CD14-positive monocyte (primary cell): ENCODE data around the gene RPTOR. TPM values are rescaled to one million over a fixed set of nuclear protein-coding genes. Genes with fewer than 3 reads are reported as not detected.
A peak's percentile ranks its signal among the peaks of the same experiment; 100 is the strongest.

Experiments
- DNase-seq, 3 donors: peaks; one replicate each; pipeline ENCODE4 v3.0.0-alpha.2; 2011 to 2022
- H2AFZ ChIP-seq: 2 replicates; pipeline ENCODE4 v1.6.0; 2012; ENCODE audit warnings: mild to moderate bottlenecking, low read depth, low read length, inconsistent platforms; ENCODE audit not compliant: insufficient read depth, poor library complexity, severe bottlenecking
- H3K27ac ChIP-seq, 2 donors: 1 replicate in 1 of 2; 2 replicates in 1 of 2; pipeline ENCODE4 v1.5.1; 2012 to 2013; ENCODE audit warnings: low read length in 2 of 2, control low read depth in 1 of 2, inconsistent platforms in 1 of 2, low read depth in 1 of 2, mild to moderate bottlenecking in 1 of 2
- H3K27me3 ChIP-seq, 2 donors: one replicate each; pipeline versions ENCODE4 v1.6.0 to v1.6.1; 2011 to 2013; ENCODE audit warnings: low read length in 2 of 2; ENCODE audit not compliant: control insufficient read depth in 2 of 2, insufficient read depth in 2 of 2
- H3K36me3 ChIP-seq, 2 donors: replicated peaks in 1 of 2; 1 replicate in 1 of 2; 2 replicates in 1 of 2; pipeline versions ENCODE4 v1.5.1 to v1.6.1; 2012 to 2013; ENCODE audit warnings: low read length in 2 of 2, control low read depth in 1 of 2, inconsistent platforms in 1 of 2, mild to moderate bottlenecking in 1 of 2; ENCODE audit not compliant: insufficient read depth in 2 of 2, control insufficient read depth in 1 of 2
- H3K4me1 ChIP-seq, 2 donors: 1 replicate in 1 of 2; 2 replicates in 1 of 2; pipeline versions ENCODE4 v1.5.1 to v1.6.1; 2012 to 2013; ENCODE audit warnings: low read length in 2 of 2, control low read depth in 1 of 2, inconsistent platforms in 1 of 2, mild to moderate bottlenecking in 1 of 2, moderate library complexity in 1 of 2; ENCODE audit not compliant: insufficient read depth in 2 of 2, control insufficient read depth in 1 of 2
- H3K4me2 ChIP-seq: replicated peaks from 2 replicates; pipeline ENCODE3; 2012; ENCODE audit warnings: low read length, moderate library complexity, mild to moderate bottlenecking; ENCODE audit not compliant: poor library complexity, severe bottlenecking; ENCODE audit errors: extremely low read depth
- H3K4me3 ChIP-seq, 3 experiments: fragments of 200-600 bp in 1 of 3; sonication (generic) in 1 of 3; replicated peaks in 1 of 3; 1 replicate in 2 of 3; 2 replicates in 1 of 3; pipeline ENCODE4 v1.5.1; 2011 to 2013; ENCODE audit warnings: low read length in 3 of 3, mild to moderate bottlenecking in 3 of 3, control low read depth in 2 of 3, low read depth in 2 of 3, inconsistent platforms in 1 of 3, moderate library complexity in 1 of 3
- H3K79me2 ChIP-seq: 2 replicates; pipeline ENCODE4 v1.6.0; 2012; ENCODE audit warnings: mild to moderate bottlenecking, control low read depth, inconsistent platforms, low read length, moderate library complexity; ENCODE audit not compliant: insufficient read depth
- H3K9ac ChIP-seq: 2 replicates; pipeline ENCODE4 v1.6.0; 2017; ENCODE audit warnings: low read length, mild to moderate bottlenecking; ENCODE audit not compliant: insufficient read depth, poor library complexity, severe bottlenecking
- H3K9me3 ChIP-seq, 2 donors: replicated peaks in 1 of 2; 1 replicate in 1 of 2; 2 replicates in 1 of 2; pipeline versions ENCODE4 v1.5.1 to v1.6.1; 2012 to 2013; ENCODE audit warnings: low read length in 2 of 2, control low read depth in 1 of 2; ENCODE audit not compliant: control insufficient read depth in 1 of 2, insufficient read depth in 1 of 2
- H4K20me1 ChIP-seq: 2 replicates; pipeline ENCODE4 v1.6.0; 2012; ENCODE audit warnings: mild to moderate bottlenecking, low read length, control low read depth, moderate library complexity; ENCODE audit not compliant: insufficient read depth
- H3K27ac Mint-ChIP-seq, 7 donors: one replicate each; pipeline ENCODE4 v1.8.0; 2020; ENCODE audit warnings: mild to moderate bottlenecking in 7 of 7, mixed read lengths in 7 of 7, moderate library complexity in 6 of 7, inconsistent platforms in 2 of 7
- H3K27me3 Mint-ChIP-seq, 3 donors: one replicate each; pipeline ENCODE4 v1.8.0; 2021 to 2022; ENCODE audit warnings: low read depth in 3 of 3, mild to moderate bottlenecking in 3 of 3, mixed read lengths in 3 of 3, moderate library complexity in 3 of 3, inconsistent platforms in 1 of 3
- H3K36me3 Mint-ChIP-seq, 2 donors: one replicate each; pipeline ENCODE4 v1.8.0; 2020; ENCODE audit warnings: mixed read lengths in 2 of 2, inconsistent platforms in 1 of 2, mild to moderate bottlenecking in 1 of 2
- H3K4me1 Mint-ChIP-seq: one replicate; pipeline ENCODE4 v1.8.0; 2020; ENCODE audit warnings: mild to moderate bottlenecking, mixed read lengths
- H3K4me3 Mint-ChIP-seq, 2 donors: one replicate each; pipeline ENCODE4 v1.8.0; 2020; ENCODE audit warnings: mild to moderate bottlenecking in 2 of 2, mixed read lengths in 2 of 2, moderate library complexity in 1 of 2
- H3K9me3 Mint-ChIP-seq, 7 donors: one replicate each; pipeline ENCODE4 v1.8.0; 2020 to 2022; ENCODE audit warnings: mixed read lengths in 7 of 7, mild to moderate bottlenecking in 6 of 7, moderate library complexity in 6 of 7, inconsistent platforms in 2 of 7
- CTCF ChIP-seq: fragments of 200-600 bp; IDR thresholded peaks from one replicate; pipeline ENCODE4 v1.8.0; 2022; ENCODE audit warnings: antibody characterized with exemption, mild to moderate bottlenecking
- WGBS: methylation state at CpG from one replicate; pipeline ENCODE4 v1.1.5; 2013; ENCODE audit warnings: missing lambda C conversion rate; ENCODE audit not compliant: insufficient coverage; 5-methylcytosine and 5-hydroxymethylcytosine counted together
- intact Hi-C, 2 donors: fragments of 100-400 bp; cut with micrococcal nuclease; formaldehyde crosslinking; loops; one replicate each; pipeline versions ENCODE4 v1.15.0 to v1.15.1; 2023
- polyA plus RNA-seq, 3 donors: library from polyadenylated mRNA; depleted of rRNA in 1 of 3; unstranded in 2 of 3; stranded (reverse) in 1 of 3; fragments of 300-500 nt in 2 of 3; fragments of >200 nt in 1 of 3; fragmentation: Illumina TruSeq in 2 of 3; gene quantifications; 1 replicate in 2 of 3; 2 replicates in 1 of 3; pipeline ENCODE4 v1.2.3, GENCODE V29; 2012 to 2021

RPTOR gene
- polyA plus RNA-seq, 3 donors = 1.1 to 8.7 (median 2.6) TPM

GRCh38 chr17:80992948-80993624, 448.4 kb downstream of the RPTOR start:
- Histone ChIP-seq H3K79me2 (peaks cover 16% of the 10 kb centered on the region), H4K20me1 (peaks cover 19% of the 10 kb centered on the region), H3K27me3 (peaks cover 0 to 6% of the 10 kb centered on the region in 2 donors), H3K4me3 (peak overlapping the region in 2 of 3 experiments; percentile 52 to 84), H2AFZ (no peak overlapping the region), H3K27ac (no peak overlapping the region), H3K4me2 (peak overlapping the region; percentile 84), H3K9ac (peak overlapping the region; percentile 88), H3K4me1 (peaks cover 27 to 36% of the 10 kb centered on the region in 2 donors), H3K9me3 (no peaks in the 10 kb centered on the region), H3K36me3 (peaks cover 33 to 34% of the 10 kb centered on the region in 2 donors)
- Mint-ChIP-seq H3K9me3 (peaks cover 0 to 2% (median 0%) of the 10 kb centered on the region in 7 donors), H3K4me1 (peaks cover 25% of the 10 kb centered on the region), H3K27me3 (peaks cover 13 to 24% (median 15%) of the 10 kb centered on the region in 3 donors), H3K36me3 (peaks cover 33 to 41% of the 10 kb centered on the region in 2 donors), H3K4me3 (peak overlapping the region; percentile 75 to 80), H3K27ac (peak overlapping the region in 1 of 7 donors; percentile 76)
- intact Hi-C loops = no loop called here
- 79% methylated on average over 16 of the region's 18 CpGs for WGBS
- DNase-seq = peak in 1 of 3 donors; percentile 17
- TF ChIP-seq CTCF = no peak

- 99% methylated on average over 13 of the region's 13 CpGs for WGBS
- Mint-ChIP-seq H3K4me3 (no peak overlapping the region), H3K4me1 (peaks cover 14% of the 10 kb centered on the region), H3K27ac (peak overlapping the region in 2 of 7 donors; percentile 46 to 63), H3K9me3 (peaks cover 0 to 2% (median 0%) of the 10 kb centered on the region in 7 donors), H3K36me3 (peaks cover 49 to 61% of the 10 kb centered on the region in 2 donors), H3K27me3 (peaks cover 3 to 8% (median 7%) of the 10 kb centered on the region in 3 donors)
- intact Hi-C loops = no loop called here
- H4K20me1 ChIP-seq = peaks cover 23% of the 10 kb centered on the region
- H3K9me3 ChIP-seq = no peaks in the 10 kb centered on the region
- H3K4me1 ChIP-seq = peaks cover 18 to 25% of the 10 kb centered on the region in 2 donors
- TF ChIP-seq CTCF = no peak
- no peaks in the 10 kb centered on the region for H3K27me3 ChIP-seq
- H3K27ac ChIP-seq = no peak overlapping the region
- H2AFZ ChIP-seq = no peak overlapping the region
- peak in 1 of 3 donors; percentile 3 for DNase-seq
- no peak overlapping the region for H3K4me2 ChIP-seq
- H3K36me3 ChIP-seq = peaks cover 54% of the 10 kb centered on the region in 2 donors
- H3K9ac ChIP-seq = no peak overlapping the region
- no peak overlapping the region for H3K4me3 ChIP-seq
- peaks cover 16% of the 10 kb centered on the region for H3K79me2 ChIP-seq
Observed at GRCh38 chr17:80995131-80995530, 450.5 kb downstream of the RPTOR start.
